ENCODE data around the gene TAGLN3. TPM values are rescaled to one million over a fixed set of nuclear protein-coding genes. Genes with fewer than 3 reads are reported as not detected.

The TAGLN3 gene
- total and polyA plus RNA-seq, 2 experiments from 2014 or later: 0.61 TPM; not detected in 1

- WGBS, 2 experiments (ENCODE audit: low coverage in 1 of 2, low lambda C conversion rate in 2 of 2, missing lambda C conversion rate in 2 of 2): 33 to 36% methylated on average over 4 of the region's 4 CpGs
- in situ Hi-C loops (cut with MboI): no loop called here
- H3K4me2 ChIP-seq (ENCODE audit: unreplicated experiment): no peak overlapping the region
- H3K4me3 ChIP-seq: no peak overlapping the region
- DNase-seq: peak; percentile 58
- H3K79me2 ChIP-seq (ENCODE audit: insufficient read depth): no peaks in the 10 kb centered on the region
- H4K20me1 ChIP-seq (ENCODE audit: insufficient read depth): no peaks in the 10 kb centered on the region
- no peaks in the 10 kb centered on the region for H3K9me3 ChIP-seq (ENCODE audit: low read depth)
- H3K9me2 ChIP-seq (ENCODE audit: insufficient read depth): no peaks in the 10 kb centered on the region
- peaks cover 42% of the 10 kb centered on the region for H3K4me1 ChIP-seq (ENCODE audit: insufficient read depth)
- H3K9ac ChIP-seq: no peak overlapping the region
- no peaks in the 10 kb centered on the region for H3K27me3 ChIP-seq (replicated peaks; ENCODE audit: insufficient read depth)
- H3F3A ChIP-seq (ENCODE audit: insufficient read depth): peaks cover 34% of the 10 kb centered on the region
- no peaks in the 10 kb centered on the region for H3K36me3 ChIP-seq (ENCODE audit: low read depth)
- no peak overlapping the region; the same call in 1 of the 2 replicates for H3K27ac ChIP-seq
- TF ChIP-seq EZH2 (IDR thresholded peaks at IDR 0.05; ENCODE audit: insufficient read depth, poor library complexity, severe bottlenecking) (no peak), EZH2phosphoT487 (IDR thresholded peaks at IDR 0.05; ENCODE audit: insufficient read depth, low read depth) (no peak)
- no peak overlapping the region for H2AFZ ChIP-seq
These were observed 6.5 kb downstream of the TAGLN3 start for GRCh38 chr3:112005091-112005672.

GRCh38 chr3:112007633-112008032 is 8.9 kb downstream of the TAGLN3 start:
- Histone ChIP-seq H3K79me2 (ENCODE audit: insufficient read depth) (no peaks in the 10 kb centered on the region), H3K4me2 (ENCODE audit: unreplicated experiment) (no peak overlapping the region), H3K27me3 (replicated peaks; ENCODE audit: insufficient read depth) (no peaks in the 10 kb centered on the region), H2AFZ (no peak overlapping the region), H3K4me1 (ENCODE audit: insufficient read depth) (peaks cover 27% of the 10 kb centered on the region), H3F3A (ENCODE audit: insufficient read depth) (peaks cover 23% of the 10 kb centered on the region), H3K36me3 (ENCODE audit: low read depth) (no peaks in the 10 kb centered on the region), H3K9me3 (ENCODE audit: low read depth) (no peaks in the 10 kb centered on the region), H3K27ac (peak overlapping the region; percentile 1; the same call in 1 of the 2 replicates), H4K20me1 (ENCODE audit: insufficient read depth) (no peaks in the 10 kb centered on the region), H3K9me2 (ENCODE audit: insufficient read depth) (no peaks in the 10 kb centered on the region), H3K9ac (no peak overlapping the region), H3K4me3 (no peak overlapping the region)
- in situ Hi-C loops (cut with MboI): no loop called here
- DNase-seq: peak; percentile 50
- 0 to 7% methylated on average over 1 of the region's 1 CpG for WGBS, 2 experiments (ENCODE audit: low coverage in 1 of 2, low lambda C conversion rate in 2 of 2, missing lambda C conversion rate in 2 of 2)
- TF ChIP-seq EZH2phosphoT487 (IDR thresholded peaks at IDR 0.05; ENCODE audit: insufficient read depth, low read depth) (no peak), EZH2 (IDR thresholded peaks at IDR 0.05; ENCODE audit: insufficient read depth, poor library complexity, severe bottlenecking) (no peak)

GRCh38 chr3:112009670-112010069 is 10.9 kb downstream of the TAGLN3 start:
- no peak overlapping the region for H3K9ac ChIP-seq
- no peak overlapping the region for H3K4me3 ChIP-seq
- H3F3A ChIP-seq (ENCODE audit: insufficient read depth): peaks cover 13% of the 10 kb centered on the region
- WGBS, 2 experiments (ENCODE audit: low coverage in 1 of 2, low lambda C conversion rate in 2 of 2, missing lambda C conversion rate in 2 of 2): 96 to 98% methylated on average over 2 of the region's 2 CpGs
- no peaks in the 10 kb centered on the region for H3K9me3 ChIP-seq (ENCODE audit: low read depth)
- H3K4me2 ChIP-seq (ENCODE audit: unreplicated experiment): no peak overlapping the region
- peaks cover 23% of the 10 kb centered on the region for H3K4me1 ChIP-seq (ENCODE audit: insufficient read depth)
- no peaks in the 10 kb centered on the region for H3K27me3 ChIP-seq (replicated peaks; ENCODE audit: insufficient read depth)
- no peaks in the 10 kb centered on the region for H3K9me2 ChIP-seq (ENCODE audit: insufficient read depth)
- DNase-seq: no peak
- H3K79me2 ChIP-seq (ENCODE audit: insufficient read depth): no peaks in the 10 kb centered on the region
- in situ Hi-C loops (cut with MboI): no loop called here
- no peak overlapping the region for H3K27ac ChIP-seq
- H3K36me3 ChIP-seq (ENCODE audit: low read depth): no peaks in the 10 kb centered on the region
- H2AFZ ChIP-seq: no peak overlapping the region
- no peaks in the 10 kb centered on the region for H4K20me1 ChIP-seq (ENCODE audit: insufficient read depth)
- TF ChIP-seq EZH2 (IDR thresholded peaks at IDR 0.05; ENCODE audit: insufficient read depth, poor library complexity, severe bottlenecking): no peak
- TF ChIP-seq EZH2phosphoT487 (IDR thresholded peaks at IDR 0.05; ENCODE audit: insufficient read depth, low read depth): no peak

- 71 to 78% methylated on average over 3 of the region's 3 CpGs for WGBS, 2 experiments (ENCODE audit: low coverage in 1 of 2, low lambda C conversion rate in 2 of 2, missing lambda C conversion rate in 2 of 2)
- H3K27me3 ChIP-seq (replicated peaks; ENCODE audit: insufficient read depth): no peaks in the 10 kb centered on the region
- H3K9ac ChIP-seq: no peak overlapping the region
- DNase-seq: no peak
- H3K79me2 ChIP-seq (ENCODE audit: insufficient read depth): no peaks in the 10 kb centered on the region
- H3K4me3 ChIP-seq: no peak overlapping the region
- no peaks in the 10 kb centered on the region for H3K9me2 ChIP-seq (ENCODE audit: insufficient read depth)
- no peaks in the 10 kb centered on the region for H3K36me3 ChIP-seq (ENCODE audit: low read depth)
- no peak overlapping the region for H3K27ac ChIP-seq
- H3K4me1 ChIP-seq (ENCODE audit: insufficient read depth): peaks cover 15% of the 10 kb centered on the region
- peaks cover 5% of the 10 kb centered on the region; the same call in 1 of the 2 replicates for H3F3A ChIP-seq (ENCODE audit: insufficient read depth)
- no peak overlapping the region for H2AFZ ChIP-seq
- TF ChIP-seq EZH2 (IDR thresholded peaks at IDR 0.05; ENCODE audit: insufficient read depth, poor library complexity, severe bottlenecking) (no peak), EZH2phosphoT487 (IDR thresholded peaks at IDR 0.05; ENCODE audit: insufficient read depth, low read depth) (no peak)
- no peak overlapping the region for H3K4me2 ChIP-seq (ENCODE audit: unreplicated experiment)
- in situ Hi-C loops (cut with MboI): no loop called here
- no peaks in the 10 kb centered on the region for H3K9me3 ChIP-seq (ENCODE audit: low read depth)
- H4K20me1 ChIP-seq (ENCODE audit: insufficient read depth): no peaks in the 10 kb centered on the region
These were observed 11.9 kb downstream of the TAGLN3 start for GRCh38 chr3:112010636-112011035.
